PC-9 (cell line): ENCODE measurements around the gene MYO5A.

Experiments
- EZH2 ChIP-seq: fragments of 200-600 bp; sonication (generic); IDR thresholded peaks from 2 replicates; pipeline ENCODE4 v1.8.0; 2017; ENCODE audit warnings: antibody characterized with exemption, low read depth
- TF ChIP-seq, protein P1 (sequence below): fragments of 200-600 bp; sonication (generic); conservative IDR thresholded peaks from 2 replicates; pipeline ENCODE4 v1.6.1; 2017; ENCODE audit warnings: mixed run types, antibody characterized with exemption, mild to moderate bottlenecking, moderate library complexity

DNA sequence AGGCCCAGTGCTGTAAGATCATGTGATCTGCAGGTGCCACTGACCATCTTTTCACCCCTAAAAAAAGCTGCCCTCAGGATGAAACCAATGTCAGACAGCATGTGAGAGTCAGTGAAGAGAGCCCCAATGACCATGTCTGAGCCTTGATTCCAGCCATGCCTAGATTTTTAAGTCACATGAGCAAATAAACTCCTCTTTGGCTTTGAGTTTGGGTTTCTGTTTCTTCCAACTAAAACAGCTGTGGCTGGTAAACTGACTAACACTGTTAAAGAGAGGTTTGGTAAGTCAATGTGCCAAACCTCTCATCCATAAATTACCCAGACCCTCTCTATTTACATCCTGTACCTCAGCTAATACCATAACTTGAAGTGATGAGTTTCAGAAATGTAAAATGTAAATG is 8.3 kb downstream of the MYO5A start:
- TF ChIP-seq, protein P1, sequence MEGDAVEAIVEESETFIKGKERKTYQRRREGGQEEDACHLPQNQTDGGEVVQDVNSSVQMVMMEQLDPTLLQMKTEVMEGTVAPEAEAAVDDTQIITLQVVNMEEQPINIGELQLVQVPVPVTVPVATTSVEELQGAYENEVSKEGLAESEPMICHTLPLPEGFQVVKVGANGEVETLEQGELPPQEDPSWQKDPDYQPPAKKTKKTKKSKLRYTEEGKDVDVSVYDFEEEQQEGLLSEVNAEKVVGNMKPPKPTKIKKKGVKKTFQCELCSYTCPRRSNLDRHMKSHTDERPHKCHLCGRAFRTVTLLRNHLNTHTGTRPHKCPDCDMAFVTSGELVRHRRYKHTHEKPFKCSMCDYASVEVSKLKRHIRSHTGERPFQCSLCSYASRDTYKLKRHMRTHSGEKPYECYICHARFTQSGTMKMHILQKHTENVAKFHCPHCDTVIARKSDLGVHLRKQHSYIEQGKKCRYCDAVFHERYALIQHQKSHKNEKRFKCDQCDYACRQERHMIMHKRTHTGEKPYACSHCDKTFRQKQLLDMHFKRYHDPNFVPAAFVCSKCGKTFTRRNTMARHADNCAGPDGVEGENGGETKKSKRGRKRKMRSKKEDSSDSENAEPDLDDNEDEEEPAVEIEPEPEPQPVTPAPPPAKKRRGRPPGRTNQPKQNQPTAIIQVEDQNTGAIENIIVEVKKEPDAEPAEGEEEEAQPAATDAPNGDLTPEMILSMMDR, result no peak
- TF ChIP-seq EZH2, result no peak
